Stimulated activated CD8-positive, alpha-beta memory T cell treated with anti-CD3 and anti-CD28 coated beads, Interleukin-2, amount 100 ng/mL, for 1 hour (primary cell): Measurements from ENCODE around the gene PPM1E.
"Not testable (repeated sequence)": the region's sequence is repeated elsewhere in the genome, so short reads cannot be mapped to it uniquely, and the experiment has no call there.

Source experiments
- DNase-seq, 2 donors: peaks; one replicate each; pipeline ENCODE4 v3.0.0-alpha.2; 2020; ENCODE audit warnings: low read depth in 2 of 2

Gene PPM1E

DNA sequence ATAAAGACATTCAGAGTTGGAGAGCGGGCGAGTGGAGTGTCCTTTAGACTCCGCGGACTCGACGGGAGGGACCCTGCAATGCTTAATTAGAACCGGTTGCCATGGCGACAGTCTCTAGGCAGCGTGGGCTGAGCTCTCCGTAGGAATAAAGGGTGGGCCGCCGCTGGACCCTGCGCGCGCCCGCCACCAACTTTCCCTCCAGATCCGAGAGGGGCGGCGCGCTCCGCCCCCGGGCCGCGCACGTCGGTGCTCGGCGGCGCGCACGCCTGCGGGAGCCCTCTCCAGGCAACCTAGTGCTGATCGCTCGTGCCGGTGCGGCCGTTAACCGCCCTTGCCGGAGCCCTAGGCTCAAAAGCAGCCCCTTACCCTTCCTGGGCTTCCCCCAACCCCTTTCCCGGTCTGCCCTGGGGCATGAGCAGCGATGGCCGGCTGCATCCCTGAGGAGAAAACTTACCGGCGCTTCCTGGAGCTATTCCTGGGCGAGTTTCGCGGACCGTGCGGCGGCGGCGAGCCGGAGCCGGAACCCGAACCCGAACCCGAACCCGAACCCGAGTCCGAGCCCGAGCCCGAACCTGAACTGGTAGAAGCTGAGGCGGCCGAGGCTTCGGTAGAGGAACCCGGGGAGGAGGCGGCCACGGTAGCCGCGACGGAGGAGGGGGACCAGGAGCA, at the start of gene PPM1E:
PPM1E (plus strand) TSS at position 278 of the 669 bp plus-strand sequence.
- no peak for DNase-seq

DNA sequence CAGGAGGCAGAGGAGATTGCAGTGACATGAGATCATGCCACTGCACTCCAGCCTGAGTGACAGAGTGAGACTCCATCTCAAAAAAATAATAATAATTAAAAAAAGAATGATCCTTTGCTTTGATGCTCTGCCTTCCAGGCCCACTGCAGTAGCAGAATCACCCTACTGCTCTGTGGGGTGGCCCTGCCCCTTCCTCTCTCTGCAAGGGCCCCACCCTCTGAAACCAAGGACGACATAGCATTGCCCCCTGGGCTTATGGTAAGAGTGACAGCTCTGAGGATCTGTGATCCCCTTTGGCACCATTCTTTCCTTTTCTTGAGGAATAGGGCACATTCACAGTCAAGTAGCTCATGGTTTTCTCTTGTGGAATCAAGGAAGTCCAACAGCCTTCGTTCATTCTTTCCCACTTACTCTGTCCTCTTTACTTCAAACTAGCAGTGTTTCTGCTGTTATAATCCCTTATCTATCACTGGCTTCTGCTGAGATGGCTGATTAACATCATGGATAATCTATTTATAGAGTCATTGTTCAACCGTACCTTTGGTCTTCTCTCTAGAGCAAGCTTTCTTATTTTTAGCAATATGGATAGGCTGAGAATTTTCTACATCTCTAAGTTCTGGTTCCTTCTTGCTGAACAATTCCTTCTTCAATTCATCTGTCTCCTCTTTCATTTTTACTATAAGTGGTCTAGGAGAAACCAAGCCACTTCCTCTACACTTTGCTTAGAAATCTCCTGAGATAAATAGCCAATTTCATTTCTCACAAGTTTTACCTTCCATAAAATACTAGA, 49.1 kb upstream of the PPM1E start:
- no peak for DNase-seq

DNA sequence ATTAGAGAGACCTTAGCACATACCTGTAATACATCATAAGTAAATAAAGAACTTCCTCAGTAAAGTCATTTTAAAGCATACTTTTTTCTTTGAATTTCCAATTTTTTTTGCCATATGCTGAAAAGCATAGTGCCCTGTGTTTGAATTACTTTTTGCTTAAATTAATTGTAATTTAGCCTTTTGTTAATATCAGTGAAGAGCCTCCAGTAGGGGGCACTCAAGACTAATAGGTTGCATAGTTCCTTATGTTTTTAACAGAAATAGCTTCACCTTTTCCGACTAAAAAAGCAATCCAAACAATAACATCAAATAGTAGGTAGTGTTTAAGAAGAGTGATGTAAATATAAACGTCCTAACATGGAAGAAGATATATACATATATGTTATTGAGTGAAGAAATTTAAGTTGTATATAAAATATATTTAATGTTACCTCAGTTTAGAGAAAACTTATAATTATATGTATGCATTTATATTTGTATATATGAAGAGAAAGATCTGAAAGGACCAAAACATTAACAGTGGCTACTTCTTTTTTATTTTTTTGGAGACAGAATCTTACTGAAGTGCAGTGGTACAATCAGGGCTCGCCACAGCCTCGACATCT, 44.6 kb upstream of the PPM1E start:
- DNase-seq: no peak

DNA sequence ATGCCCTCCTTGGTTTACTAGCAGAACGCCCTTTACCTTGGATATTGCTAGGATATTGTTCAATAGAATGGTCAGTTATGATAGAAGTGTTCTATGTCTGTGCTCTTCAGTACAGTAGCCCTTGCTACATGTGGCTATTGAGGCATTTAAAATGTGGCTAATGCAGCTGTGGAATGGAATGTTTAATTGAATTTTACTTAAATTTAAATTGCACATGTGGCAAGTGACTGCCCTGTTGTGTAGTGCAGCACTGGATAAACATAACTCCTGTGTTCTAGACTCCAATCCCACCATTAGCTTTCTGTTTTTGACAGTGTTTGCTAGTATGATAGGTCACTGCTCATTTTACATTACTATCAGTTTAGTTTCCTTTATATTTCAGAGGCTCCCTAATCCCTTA, 33.4 kb upstream of the PPM1E start:
- DNase-seq: no peak

DNA sequence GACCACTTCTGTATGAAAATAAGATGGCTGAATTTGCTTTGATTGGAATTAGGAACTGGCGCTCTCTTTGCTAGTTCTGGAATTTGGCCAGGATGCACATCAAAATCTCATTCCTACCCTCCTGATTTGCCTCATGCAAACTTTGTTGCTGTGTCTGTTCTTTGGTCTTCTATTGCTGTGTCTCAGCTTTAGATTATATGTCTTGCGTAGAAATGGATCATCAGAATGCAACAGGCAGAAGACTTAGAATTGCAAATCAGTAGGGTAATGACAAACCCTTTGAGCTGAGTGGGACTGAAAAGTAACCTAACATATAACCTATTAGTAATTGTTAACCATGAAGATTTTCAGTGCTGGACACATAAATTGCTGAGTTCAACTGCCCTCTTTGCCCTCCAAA, 33.0 kb upstream of the PPM1E start:
- no peak for DNase-seq

DNA sequence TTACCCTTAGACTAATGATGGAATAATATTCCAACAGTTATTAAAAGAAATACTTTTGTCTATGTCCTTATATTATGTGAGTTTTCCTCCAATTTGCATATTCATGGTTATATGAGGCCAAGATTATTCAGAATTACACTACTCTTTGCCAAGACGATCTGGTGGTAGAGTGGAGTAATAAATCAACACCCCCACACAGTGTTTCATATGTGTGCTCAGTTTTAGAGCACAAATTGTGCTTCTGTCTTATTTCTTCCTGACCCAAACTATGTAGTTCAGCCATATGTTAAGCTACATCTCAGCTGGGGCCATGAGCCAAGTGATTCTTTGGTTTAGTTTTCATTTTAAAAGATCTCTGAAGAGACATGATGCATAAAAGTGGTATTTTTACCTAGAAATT, 26.9 kb upstream of the PPM1E start:
- no peak for DNase-seq

DNA sequence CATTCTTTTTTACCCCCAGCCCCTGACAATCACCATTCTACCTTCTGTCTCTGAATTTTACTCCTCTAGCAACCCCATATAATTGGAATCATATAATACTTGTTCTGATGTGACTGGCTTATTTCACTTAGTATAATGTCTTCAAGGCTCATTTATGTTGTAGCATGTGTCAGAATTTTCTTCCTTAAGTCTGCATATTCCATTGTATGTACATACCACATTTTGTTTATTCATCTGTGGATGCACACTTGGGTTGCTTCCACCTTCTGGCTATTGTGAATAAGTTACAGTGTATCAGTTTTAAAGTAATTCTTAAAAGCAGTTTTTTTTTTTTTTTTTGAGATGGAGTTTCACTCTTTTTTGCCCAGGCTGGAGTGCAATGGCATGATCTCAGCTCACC, 24.7 kb upstream of the PPM1E start:
- DNase-seq: no peak

DNA sequence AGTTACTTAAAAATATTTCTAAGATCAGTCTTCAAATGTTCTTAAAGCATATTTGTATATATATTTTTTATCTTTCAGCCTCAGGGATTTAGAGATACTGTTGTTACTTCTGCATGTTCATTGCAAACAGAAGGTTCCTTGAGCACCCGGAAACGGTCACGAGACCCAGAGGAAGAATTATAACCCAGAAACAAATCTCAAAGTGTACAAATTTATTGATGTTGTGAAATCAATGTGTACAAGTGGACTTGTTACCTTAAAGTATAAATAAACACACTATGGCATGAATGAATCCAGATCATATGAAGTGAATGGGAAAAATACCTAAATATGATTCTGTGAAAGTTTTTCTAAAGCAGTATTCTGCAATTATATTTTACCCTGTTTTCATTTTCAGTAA, 21.6 kb upstream of the PPM1E start:
- DNase-seq: no peak

DNA sequence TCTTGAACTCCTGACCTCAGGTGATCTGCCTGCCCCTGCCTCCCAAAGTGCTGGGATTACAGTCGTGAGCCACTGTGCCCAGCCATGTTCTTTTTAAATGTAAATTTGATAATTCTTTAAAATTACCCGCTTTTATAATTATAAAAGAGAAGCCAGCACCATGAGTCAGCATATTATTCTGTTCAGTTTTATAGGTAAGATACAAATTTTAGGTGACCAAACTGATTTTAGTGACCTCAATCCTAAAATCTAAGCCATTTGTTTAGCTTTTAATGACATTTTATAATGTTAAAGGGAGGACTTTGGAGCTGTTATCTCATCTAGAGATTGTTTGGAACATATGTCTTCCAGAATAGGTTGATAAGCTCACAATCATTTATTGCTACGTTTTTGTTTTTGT, 20.8 kb upstream of the PPM1E start:
- DNase-seq: no peak

DNA sequence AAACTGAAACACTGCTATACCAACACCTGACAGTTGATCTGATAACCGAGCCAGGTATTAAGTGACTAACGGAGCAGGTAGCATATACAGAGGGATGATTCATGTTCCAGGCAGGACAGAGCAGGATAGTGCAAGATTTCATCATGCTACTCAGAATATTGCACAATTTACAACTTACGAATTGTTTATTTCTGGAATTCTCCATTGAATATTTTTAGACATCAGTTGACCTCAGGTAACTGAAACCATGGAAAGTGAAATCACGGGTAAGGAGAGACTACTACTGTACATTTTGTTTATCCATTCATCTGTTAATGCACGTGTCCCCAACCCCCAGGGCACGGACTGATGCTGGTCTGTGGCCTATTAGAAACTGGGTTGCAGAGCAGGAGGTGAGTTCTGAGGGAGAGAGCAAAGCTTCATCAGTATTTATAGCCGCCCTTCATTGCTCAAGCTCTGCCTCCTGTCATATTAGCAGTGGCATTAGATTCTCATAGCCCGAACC, 14.5 kb upstream of the PPM1E start:
- no peak for DNase-seq

DNA sequence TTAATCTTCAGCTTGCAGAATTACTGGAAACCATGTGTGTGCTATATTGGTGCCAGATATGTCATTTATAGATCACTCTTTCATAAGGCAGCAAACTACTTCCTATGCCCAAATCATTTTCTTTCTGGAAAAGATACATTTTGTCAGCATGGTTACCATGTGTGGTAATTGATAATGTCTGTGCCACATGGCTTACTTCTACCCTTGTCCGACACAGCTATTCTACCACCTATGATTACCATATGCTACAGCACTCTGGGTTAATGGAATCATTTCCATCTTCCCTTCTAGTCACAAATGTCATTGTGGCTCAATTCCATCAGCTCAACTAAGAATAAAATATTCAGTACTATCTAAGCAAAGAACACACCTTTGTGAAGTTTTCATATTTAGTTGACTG, 8.0 kb upstream of the PPM1E start:
- DNase-seq: no peak

DNA sequence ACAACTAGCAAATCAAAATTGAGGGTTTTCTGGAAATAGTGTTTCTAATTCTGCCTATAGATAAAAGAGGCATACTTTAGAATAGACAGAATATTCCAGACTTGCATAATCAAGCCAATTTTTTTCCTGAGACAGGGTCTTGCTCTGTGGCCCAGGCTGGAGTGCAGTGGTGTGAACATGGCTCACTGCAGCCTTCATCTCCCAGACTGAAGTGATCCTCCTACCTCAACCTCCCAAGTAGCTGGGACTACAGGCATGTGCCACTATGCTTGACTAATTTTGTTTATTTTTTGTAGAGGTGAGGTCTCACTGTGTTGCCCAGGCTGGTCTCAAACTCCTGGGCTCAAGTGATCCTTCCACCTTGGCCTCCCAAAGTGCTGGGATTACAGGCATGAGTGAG, 6.0 kb upstream of the PPM1E start:
- DNase-seq: not testable (repeated sequence)

DNA sequence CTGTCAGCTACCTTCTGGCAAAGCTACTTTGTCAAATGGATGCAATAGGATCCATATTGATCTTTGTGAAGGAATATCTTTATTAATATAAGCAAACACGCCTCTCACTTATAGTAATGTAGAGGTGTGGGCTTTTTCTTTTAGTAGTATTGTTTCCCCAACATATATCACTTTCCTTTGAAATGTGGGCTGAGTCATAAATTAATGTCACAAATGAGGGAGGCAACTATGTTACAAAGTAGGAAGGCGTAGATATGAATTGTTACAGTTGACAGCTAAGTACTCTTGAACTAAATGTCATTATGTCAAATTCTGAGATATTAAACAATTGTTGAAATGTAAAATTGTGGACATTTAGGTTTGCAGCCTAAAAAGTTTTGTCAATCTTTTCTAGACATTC, 2.6 kb upstream of the PPM1E start:
- no peak for DNase-seq

DNA sequence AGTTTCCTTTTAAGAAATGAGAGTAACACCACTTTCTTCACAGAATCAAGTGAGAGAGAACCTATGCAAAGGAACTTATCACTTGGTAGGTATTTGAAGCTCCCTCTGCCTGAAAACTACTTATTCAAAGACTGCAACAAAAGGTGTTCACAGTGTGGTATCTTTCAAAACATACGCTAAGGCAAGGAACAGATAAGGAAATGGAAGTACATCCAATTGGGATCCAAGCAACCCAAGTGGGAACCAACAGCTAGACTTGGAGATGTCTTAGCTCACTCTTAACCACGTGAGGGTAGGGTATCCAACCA, 431 bp upstream of the PPM1E start:
- DNase-seq: no peak

DNA sequence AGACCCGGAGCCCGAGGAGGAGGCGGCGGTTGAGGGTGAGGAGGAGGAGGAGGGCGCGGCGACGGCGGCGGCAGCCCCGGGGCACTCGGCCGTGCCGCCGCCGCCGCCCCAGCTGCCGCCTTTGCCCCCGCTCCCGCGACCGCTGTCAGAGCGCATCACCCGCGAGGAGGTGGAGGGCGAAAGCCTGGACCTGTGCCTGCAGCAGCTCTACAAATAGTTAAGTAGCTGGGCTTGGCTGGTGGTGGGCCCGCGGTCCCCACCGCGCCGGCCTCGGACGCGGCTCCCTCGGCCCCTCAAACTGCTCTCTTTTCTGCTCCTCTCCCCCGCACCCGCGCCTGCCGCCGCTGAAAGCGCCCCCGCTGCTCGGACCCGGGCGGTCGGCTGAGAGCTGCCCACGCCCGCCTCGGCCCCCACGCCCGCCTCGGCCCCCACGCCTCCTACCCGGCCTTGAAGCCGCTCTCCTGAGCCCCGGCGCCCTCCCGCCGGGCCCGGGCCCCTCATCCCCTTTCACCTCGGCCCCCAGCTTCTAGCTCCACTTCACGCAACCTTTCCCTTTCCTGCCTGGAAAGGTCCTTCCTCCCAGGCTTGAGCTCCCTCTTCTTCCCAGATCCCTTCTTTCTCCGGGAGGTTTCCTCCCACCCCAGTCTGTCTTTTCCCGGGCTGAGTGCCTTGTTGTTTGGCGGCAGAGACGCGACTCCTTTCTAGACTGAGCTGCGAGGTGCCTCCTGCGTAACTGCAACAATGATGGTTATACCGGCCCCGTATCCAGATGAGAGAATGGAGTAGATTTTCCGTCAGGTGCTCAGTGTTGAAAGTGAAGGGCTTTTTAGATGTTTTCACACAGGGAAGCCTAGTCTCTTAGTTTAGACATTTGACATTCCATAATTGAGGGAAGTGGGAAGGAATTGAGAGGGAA, 850 bp downstream of the PPM1E start:
- no peak for DNase-seq

DNA sequence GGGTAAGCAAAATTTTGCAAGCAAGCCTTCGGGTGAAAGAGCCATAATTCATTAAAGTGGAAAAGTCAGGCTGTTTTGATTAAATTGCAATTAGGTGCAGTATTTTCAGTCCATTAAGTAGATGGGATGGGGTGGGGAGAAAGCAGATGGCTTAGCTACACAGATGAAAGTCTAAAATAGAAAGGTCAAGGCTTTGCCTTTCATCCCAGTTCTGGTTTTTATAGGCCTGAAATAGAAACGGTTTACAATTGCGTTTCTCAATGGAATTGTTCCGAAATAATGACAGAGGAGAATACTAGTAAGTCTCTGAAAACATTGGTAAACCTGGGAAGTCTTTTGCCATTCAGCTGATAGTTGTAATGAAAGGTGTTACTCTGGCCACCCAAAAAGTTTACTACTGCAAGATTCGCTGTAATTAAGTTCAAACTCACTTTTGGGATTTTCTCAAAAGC, 1.5 kb downstream of the PPM1E start:
- no peak for DNase-seq

DNA sequence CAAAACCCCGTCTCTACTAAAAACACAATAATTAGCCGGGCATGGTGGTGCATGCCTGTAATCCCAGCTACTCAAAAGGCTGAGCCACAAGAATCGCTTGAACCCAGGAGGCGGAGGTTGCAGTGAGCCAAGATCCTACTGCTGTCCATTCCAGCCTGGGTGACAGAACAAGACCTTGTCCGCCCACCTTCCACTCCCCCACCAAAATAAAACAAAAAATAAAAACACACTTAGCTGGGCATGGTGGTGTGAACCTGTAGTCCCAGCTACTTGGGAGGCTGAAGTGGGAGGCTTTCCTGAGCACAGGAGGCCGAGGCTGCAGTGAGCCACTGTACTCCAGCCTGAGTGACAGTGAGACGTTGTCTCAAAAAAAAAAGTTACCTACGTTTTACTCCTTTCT, 3.2 kb downstream of the PPM1E start:
- no peak for DNase-seq

DNA sequence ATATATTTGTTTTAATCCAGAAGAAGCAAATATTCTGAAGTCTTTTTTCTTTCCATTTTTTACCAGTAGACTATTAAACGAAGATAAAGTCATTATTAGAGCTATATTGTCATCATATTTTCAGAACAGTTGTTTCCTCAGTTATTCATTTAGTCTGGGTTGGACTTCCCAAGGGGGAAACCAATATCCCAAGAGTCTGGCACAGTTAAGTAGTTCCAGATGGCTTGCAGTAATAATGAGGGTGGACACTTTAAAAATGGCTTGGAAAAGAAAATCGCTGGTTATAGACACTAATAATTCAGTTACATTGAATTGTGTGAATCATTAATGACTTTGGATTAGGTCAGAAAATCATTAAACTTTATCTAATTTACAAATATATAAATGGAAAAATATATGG, 3.9 kb downstream of the PPM1E start:
- DNase-seq: no peak

DNA sequence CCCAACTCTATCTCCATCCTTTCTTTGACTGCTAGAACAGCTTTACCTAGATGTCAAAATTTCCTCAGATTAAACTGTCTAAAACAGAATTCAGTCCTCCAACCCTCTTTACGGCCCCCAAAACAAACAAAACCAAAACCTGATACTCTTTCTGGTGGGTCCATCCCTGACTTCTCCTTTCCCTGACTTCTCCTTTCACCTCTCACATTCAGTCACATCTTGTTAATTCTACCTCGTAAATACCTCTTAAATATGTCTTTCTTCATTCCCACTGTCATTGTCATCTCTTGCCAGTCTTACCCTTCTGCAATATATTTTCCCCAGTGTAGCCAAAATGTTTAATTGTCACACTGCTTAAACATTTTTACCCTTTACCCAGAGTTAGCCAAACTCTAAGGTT, 4.6 kb downstream of the PPM1E start:
- no peak for DNase-seq

DNA sequence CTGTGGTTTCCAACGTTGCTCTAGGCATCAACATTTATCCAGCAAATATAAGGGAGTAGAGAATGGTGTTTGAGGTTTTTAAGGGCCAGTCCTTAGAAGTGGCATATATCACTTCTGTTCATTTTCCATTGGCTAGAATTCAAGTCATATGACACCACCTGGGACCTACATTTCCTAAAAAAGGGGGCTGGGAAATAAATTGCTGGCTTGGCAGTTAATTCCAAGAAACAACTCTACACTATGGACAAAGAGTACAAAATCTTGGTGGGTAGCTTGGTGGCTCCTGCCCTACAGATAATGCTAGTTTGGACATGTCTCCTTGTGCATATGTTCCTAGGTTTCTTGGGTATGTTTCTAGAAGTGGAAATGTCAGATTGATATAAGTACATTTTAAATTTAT, 7.6 kb downstream of the PPM1E start:
- DNase-seq: no peak

DNA sequence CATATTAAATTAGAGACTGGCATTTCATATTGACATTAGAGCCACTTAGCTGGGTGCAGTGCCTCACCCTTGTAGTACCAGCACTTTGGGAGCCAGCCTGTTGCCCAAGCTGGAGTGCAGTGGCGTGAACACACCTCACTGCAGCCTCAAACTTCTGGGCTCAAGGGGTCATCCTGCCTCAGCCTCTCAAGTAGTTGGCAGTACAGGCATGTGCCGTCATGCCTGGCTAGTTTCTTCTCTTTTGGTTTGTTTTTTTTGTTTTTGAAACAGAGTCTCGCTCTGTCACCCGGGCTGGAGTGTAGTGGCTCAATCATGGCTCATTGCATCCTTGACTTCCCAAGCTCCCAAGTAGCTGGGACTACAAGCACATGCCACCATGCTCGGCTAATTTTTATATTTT, 8.7 kb downstream of the PPM1E start:
- no peak for DNase-seq

DNA sequence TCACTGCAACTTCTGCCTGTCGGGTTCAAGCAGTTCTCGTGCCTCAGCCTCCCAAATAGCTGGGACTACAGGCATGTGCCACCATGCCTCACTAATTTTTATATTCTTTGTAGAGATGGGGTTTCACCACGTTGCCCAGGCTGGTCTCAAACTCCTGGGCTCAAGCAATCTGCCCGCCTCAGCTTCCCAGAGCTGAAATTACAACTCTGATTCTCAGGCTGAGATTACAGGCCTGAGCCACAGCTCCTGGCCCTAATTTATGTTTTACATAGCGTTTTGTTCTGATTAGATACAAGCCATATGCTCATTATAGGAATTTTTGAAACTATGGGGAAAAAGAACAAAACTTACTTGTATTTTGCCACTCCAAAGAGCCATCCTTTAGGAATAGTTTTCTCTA, 22.8 kb downstream of the PPM1E start:
- DNase-seq: not testable (repeated sequence)
